GM23338 (cell line): ENCODE results near the gene RAD51.

Experiments used
- CREB1 ChIP-seq: fragments of 250-450 bp; sonication (Bioruptor Pico); IDR thresholded peaks from 2 replicates; pipeline ENCODE4 v1.5.0; 2020; ENCODE audit warnings: low read depth, mild to moderate bottlenecking, moderate library complexity
- CTCF ChIP-seq, 2 experiments: fragments of 200-600 bp in 1 of 2; sonication (generic) in 1 of 2; conservative IDR thresholded peaks; 2 replicates each; pipeline versions ENCODE4 v1.5.1 to v1.6.1; 2016 to 2017; ENCODE audit warnings: antibody characterized with exemption in 2 of 2, low read depth in 2 of 2, mild to moderate bottlenecking in 2 of 2, moderate library complexity in 1 of 2
- EZH2 ChIP-seq: fragments of 200-600 bp; sonication (generic); IDR thresholded peaks from one replicate; pipeline ENCODE4 v1.8.0; 2017; ENCODE audit warnings: antibody characterized with exemption, mild to moderate bottlenecking, low read depth; ENCODE audit not compliant: unreplicated experiment
- EZH2phosphoT487 ChIP-seq: fragments of 200-600 bp; sonication (generic); IDR thresholded peaks from one replicate; pipeline ENCODE4 v1.8.1; 2018; ENCODE audit warnings: antibody characterized with exemption; ENCODE audit not compliant: unreplicated experiment
- JUNB ChIP-seq: IDR thresholded peaks from one replicate; pipeline ENCODE4 v1.6.1; 2016; ENCODE audit warnings: antibody characterized with exemption; ENCODE audit not compliant: unreplicated experiment
- NANOG ChIP-seq: IDR thresholded peaks from 2 replicates; pipeline ENCODE4 v1.6.1; 2016; ENCODE audit warnings: antibody characterized with exemption, borderline replicate concordance
- POLR2AphosphoS5 ChIP-seq: IDR thresholded peaks from 2 replicates; pipeline ENCODE4 v1.6.1; 2016; ENCODE audit warnings: antibody characterized with exemption, low read depth
- STAT1 ChIP-seq: IDR thresholded peaks from one replicate; pipeline ENCODE4 v1.6.1; 2016; ENCODE audit warnings: antibody characterized with exemption; ENCODE audit not compliant: unreplicated experiment
- ZNF114 ChIP-seq: fragments of 250-450 bp; sonication (Bioruptor Pico); IDR thresholded peaks from 2 replicates; pipeline ENCODE4 v1.5.0; 2020; ENCODE audit warnings: mild to moderate bottlenecking, moderate library complexity
- ZNF331 ChIP-seq: fragments of 250-450 bp; sonication (Bioruptor Pico); IDR thresholded peaks from 2 replicates; pipeline ENCODE4 v1.5.0; 2020; ENCODE audit warnings: low read depth, mild to moderate bottlenecking, moderate library complexity
- ZNF462 ChIP-seq: fragments of 250-450 bp; sonication (Bioruptor Pico); IDR thresholded peaks from 2 replicates; pipeline ENCODE4 v1.5.0; 2020; ENCODE audit warnings: mild to moderate bottlenecking, moderate library complexity
- TF ChIP-seq, protein P1 (sequence below): IDR thresholded peaks from one replicate; pipeline ENCODE4 v1.6.1; 2018; ENCODE audit warnings: antibody characterized with exemption; ENCODE audit not compliant: unreplicated experiment
- TF ChIP-seq, protein P2 (sequence below): IDR thresholded peaks from 2 replicates; pipeline ENCODE4 v1.6.1; 2016; ENCODE audit warnings: antibody characterized with exemption

GRCh38 chr15:40691737-40692136 is 3.2 kb upstream of the RAD51 start:
- TF ChIP-seq EZH2 (no peak), ZNF331 (no peak), CTCF (conservative IDR thresholded peaks at IDR 0.05; ENCODE audit: low read depth in 2 of 2) (no peak), EZH2phosphoT487 (no peak), JUNB (no peak), POLR2AphosphoS5 (no peak), CREB1 (CRISPR knock-in tag) (no peak), STAT1 (no peak), ZNF462 (CRISPR knock-in tag) (no peak), NANOG (no peak), ZNF114 (CRISPR knock-in tag) (no peak)
- TF ChIP-seq, protein P1, sequence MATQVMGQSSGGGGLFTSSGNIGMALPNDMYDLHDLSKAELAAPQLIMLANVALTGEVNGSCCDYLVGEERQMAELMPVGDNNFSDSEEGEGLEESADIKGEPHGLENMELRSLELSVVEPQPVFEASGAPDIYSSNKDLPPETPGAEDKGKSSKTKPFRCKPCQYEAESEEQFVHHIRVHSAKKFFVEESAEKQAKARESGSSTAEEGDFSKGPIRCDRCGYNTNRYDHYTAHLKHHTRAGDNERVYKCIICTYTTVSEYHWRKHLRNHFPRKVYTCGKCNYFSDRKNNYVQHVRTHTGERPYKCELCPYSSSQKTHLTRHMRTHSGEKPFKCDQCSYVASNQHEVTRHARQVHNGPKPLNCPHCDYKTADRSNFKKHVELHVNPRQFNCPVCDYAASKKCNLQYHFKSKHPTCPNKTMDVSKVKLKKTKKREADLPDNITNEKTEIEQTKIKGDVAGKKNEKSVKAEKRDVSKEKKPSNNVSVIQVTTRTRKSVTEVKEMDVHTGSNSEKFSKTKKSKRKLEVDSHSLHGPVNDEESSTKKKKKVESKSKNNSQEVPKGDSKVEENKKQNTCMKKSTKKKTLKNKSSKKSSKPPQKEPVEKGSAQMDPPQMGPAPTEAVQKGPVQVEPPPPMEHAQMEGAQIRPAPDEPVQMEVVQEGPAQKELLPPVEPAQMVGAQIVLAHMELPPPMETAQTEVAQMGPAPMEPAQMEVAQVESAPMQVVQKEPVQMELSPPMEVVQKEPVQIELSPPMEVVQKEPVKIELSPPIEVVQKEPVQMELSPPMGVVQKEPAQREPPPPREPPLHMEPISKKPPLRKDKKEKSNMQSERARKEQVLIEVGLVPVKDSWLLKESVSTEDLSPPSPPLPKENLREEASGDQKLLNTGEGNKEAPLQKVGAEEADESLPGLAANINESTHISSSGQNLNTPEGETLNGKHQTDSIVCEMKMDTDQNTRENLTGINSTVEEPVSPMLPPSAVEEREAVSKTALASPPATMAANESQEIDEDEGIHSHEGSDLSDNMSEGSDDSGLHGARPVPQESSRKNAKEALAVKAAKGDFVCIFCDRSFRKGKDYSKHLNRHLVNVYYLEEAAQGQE: no peak
- TF ChIP-seq, protein P2, sequence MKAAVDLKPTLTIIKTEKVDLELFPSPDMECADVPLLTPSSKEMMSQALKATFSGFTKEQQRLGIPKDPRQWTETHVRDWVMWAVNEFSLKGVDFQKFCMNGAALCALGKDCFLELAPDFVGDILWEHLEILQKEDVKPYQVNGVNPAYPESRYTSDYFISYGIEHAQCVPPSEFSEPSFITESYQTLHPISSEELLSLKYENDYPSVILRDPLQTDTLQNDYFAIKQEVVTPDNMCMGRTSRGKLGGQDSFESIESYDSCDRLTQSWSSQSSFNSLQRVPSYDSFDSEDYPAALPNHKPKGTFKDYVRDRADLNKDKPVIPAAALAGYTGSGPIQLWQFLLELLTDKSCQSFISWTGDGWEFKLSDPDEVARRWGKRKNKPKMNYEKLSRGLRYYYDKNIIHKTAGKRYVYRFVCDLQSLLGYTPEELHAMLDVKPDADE: no peak
